NCI-H1092 treated with DMSO at 0.1 percent for 48 hours (cell line): ENCODE results near the gene ALPI.
"Not testable (repeated sequence)": the region's sequence is repeated elsewhere in the genome, so short reads cannot be mapped to it uniquely, and the experiment has no call there.

Experiments
- DNase-seq: peaks from one replicate; lab custom pipeline; 2025; lab: John Stamatoyannopoulos, UW

The ALPI gene

GRCh38 chr2:232455426-232456255 lies at the start of gene ALPI:
Gene ALPI (plus strand): TSS chr2:232456153. CDS start chr2:232456200, 47 bp downstream.
- no peak for DNase-seq

GRCh38 chr2:232406556-232407310 lies 49.2 kb upstream of the ALPI start, which contains the start of gene ALPG:
Gene ALPG (plus strand): TSS chr2:232406844. CDS start chr2:232406895, 51 bp downstream.
- no peak for DNase-seq

- not testable (repeated sequence) for DNase-seq
These were observed 48.4 kb upstream of the ALPI start for GRCh38 chr2:232407428-232408150.

- DNase-seq: not testable (repeated sequence)
These were observed 47.7 kb upstream of the ALPI start for GRCh38 chr2:232408269-232408668.

GRCh38 chr2:232409617-232410016 lies 46.3 kb upstream of the ALPI start:
- not testable (repeated sequence) for DNase-seq

- no peak for DNase-seq
These were observed 45.6 kb upstream of the ALPI start for GRCh38 chr2:232410238-232410900.

- no peak for DNase-seq
These were observed 43.9 kb upstream of the ALPI start for GRCh38 chr2:232411901-232412629.

GRCh38 chr2:232412986-232413385 lies 43.0 kb upstream of the ALPI start:
- DNase-seq: no peak

GRCh38 chr2:232415138-232415690 lies 40.7 kb upstream of the ALPI start:
- DNase-seq: no peak

- no peak for DNase-seq
These were observed 40.0 kb upstream of the ALPI start for GRCh38 chr2:232415736-232416520.

GRCh38 chr2:232416521-232417470 lies 39.2 kb upstream of the ALPI start:
- DNase-seq: no peak

- no peak for DNase-seq
These were observed 38.5 kb upstream of the ALPI start for GRCh38 chr2:232417489-232417888.

GRCh38 chr2:232418056-232418455 lies 37.9 kb upstream of the ALPI start:
- DNase-seq: no peak

GRCh38 chr2:232418466-232419244 lies 37.3 kb upstream of the ALPI start:
- no peak for DNase-seq

GRCh38 chr2:232419245-232420072 lies 36.5 kb upstream of the ALPI start:
- DNase-seq: no peak

GRCh38 chr2:232420073-232420454 lies 35.9 kb upstream of the ALPI start:
- no peak for DNase-seq
